HCT116 (cell line): ENCODE data around the gene CRYAB. TPM values are rescaled to one million over a fixed set of nuclear protein-coding genes. Genes with fewer than 3 reads are reported as not detected.

ENCODE experiments used
- ATAC-seq: fragments of 200-7000 bp; cut with Tn5 transposase; 2 replicates; pipeline ENCODE4 v1.9.1; 2020; ENCODE audit warnings: mild to moderate bottlenecking, moderate library complexity
- BruUV-seq: library from RNA; stranded (reverse); fragments of 400-500 nt; replicated peaks from 2 replicates; lab custom pipeline; 2021; lab: Mats Ljungman, UMichigan
- CTCF ChIA-PET: fragments of 300-600 bp; sonication (Branson Sonifier 250); formaldehyde crosslinking; loops from one replicate; lab custom pipeline; 2021; ENCODE audit warnings: antibody characterized with exemption; lab: Charles Lee
- POLR2A ChIA-PET: fragments of 300-600, 350-600 bp; sonication (Branson Sonifier 250); formaldehyde crosslinking; loops from one replicate; lab custom pipeline; 2021; ENCODE audit warnings: antibody characterized with exemption; lab: Charles Lee
- RAD21 ChIA-PET, 2 experiments: fragments of 300-600 bp; sonication (Branson Sonifier 250); formaldehyde crosslinking; loops; one replicate each; lab custom pipeline; 2023; ENCODE audit warnings: low total read pairs in 2 of 2; ENCODE audit not compliant: uncharacterized antibody in 2 of 2, unreplicated experiment in 2 of 2, low non-redundant PET in 1 of 2; lab: Charles Lee
- DNase-seq: peaks from one replicate; pipeline ENCODE4 v3.0.0-alpha.2; 2010; ENCODE audit warnings: low read depth, low spot score
- H2AFZ ChIP-seq: fragments of 200-600 bp; shearing (Covaris generic), sonication (generic); 2 replicates; pipeline ENCODE4 v1.6.1; 2017; ENCODE audit warnings: low read depth, mixed run types, mixed read lengths, antibody characterized with exemption, low read length; ENCODE audit not compliant: poor library complexity, severe bottlenecking
- H3K27ac ChIP-seq: 2 replicates; pipeline ENCODE4 v1.5.1; 2012; ENCODE audit warnings: low read depth, low read length
- H3K27me3 ChIP-seq: fragments of 200-600 bp; sonication (generic); 2 replicates; pipeline ENCODE4 v1.6.1; 2016; ENCODE audit warnings: mixed run types, low read length, mixed read lengths; ENCODE audit not compliant: insufficient read depth
- H3K36me3 ChIP-seq, 2 experiments: fragments of 200-500 bp in 1 of 2; fragments of 200-600 bp in 1 of 2; sonication (Bioruptor generic) in 1 of 2; sonication (generic) in 1 of 2; 2 replicates each; pipeline versions ENCODE4 v1.5.1 to v1.6.1; 2014 to 2016; ENCODE audit warnings: low read length in 2 of 2, inconsistent platforms in 1 of 2, mixed read lengths in 1 of 2, mixed run types in 1 of 2; ENCODE audit not compliant: insufficient read depth in 2 of 2, control insufficient read depth in 1 of 2
- H3K4me1 ChIP-seq, 2 experiments: fragments of 200-600 bp in 1 of 2; sonication (generic) in 1 of 2; 2 replicates each; pipeline versions ENCODE4 v1.5.1 to v1.6.1; 2012 to 2017; ENCODE audit warnings: low read length in 2 of 2, inconsistent platforms in 1 of 2, mild to moderate bottlenecking in 1 of 2, mixed read lengths in 1 of 2, mixed run types in 1 of 2, moderate library complexity in 1 of 2; ENCODE audit not compliant: insufficient read depth in 2 of 2, control insufficient read depth in 1 of 2
- H3K4me2 ChIP-seq: fragments of 200-600 bp; sonication (generic); 2 replicates; pipeline ENCODE4 v1.6.1; 2017; ENCODE audit warnings: mixed run types, low read length, mixed read lengths
- H3K4me3 ChIP-seq, 2 experiments: fragments of 200-600 bp in 1 of 2; sonication (generic) in 1 of 2; replicated peaks in 1 of 2; 2 replicates each; pipeline ENCODE4 v1.5.1; 2011 to 2016; ENCODE audit warnings: low read length in 2 of 2, control low read depth in 1 of 2, low read depth in 1 of 2, mild to moderate bottlenecking in 1 of 2, mixed read lengths in 1 of 2, mixed run types in 1 of 2
- H3K79me2 ChIP-seq: fragments of 200-600 bp; sonication (generic); 2 replicates; pipeline ENCODE4 v1.6.1; 2017; ENCODE audit warnings: mild to moderate bottlenecking, mixed run types, low read length, moderate library complexity, mixed read lengths; ENCODE audit not compliant: insufficient read depth
- H3K9ac ChIP-seq: fragments of 200-600 bp; sonication (generic); 2 replicates; pipeline ENCODE4 v1.6.1; 2016; ENCODE audit warnings: low read length, mixed read lengths
- H3K9me2 ChIP-seq: fragments of 200-600 bp; sonication (generic), shearing (Covaris generic); 2 replicates; pipeline ENCODE4 v1.6.1; 2017; ENCODE audit warnings: mixed run types, mild to moderate bottlenecking, moderate library complexity; ENCODE audit not compliant: insufficient read depth
- H3K9me3 ChIP-seq, 2 experiments: fragments of 200-500 bp in 1 of 2; fragments of 200-600 bp in 1 of 2; sonication (Bioruptor generic) in 1 of 2; sonication (generic) in 1 of 2; 2 replicates each; pipeline ENCODE4 v1.6.1; 2014 to 2017; ENCODE audit warnings: low read length in 2 of 2, mixed read lengths in 2 of 2, inconsistent platforms in 1 of 2, low read depth in 1 of 2, mild to moderate bottlenecking in 1 of 2, mixed run types in 1 of 2, moderate library complexity in 1 of 2; ENCODE audit not compliant: control insufficient read depth in 1 of 2, insufficient read depth in 1 of 2
- H4K20me1 ChIP-seq: fragments of 200-600 bp; sonication (generic), shearing (Covaris generic); 2 replicates; pipeline ENCODE4 v1.6.1; 2017; ENCODE audit warnings: mixed run types, mild to moderate bottlenecking, moderate library complexity; ENCODE audit not compliant: insufficient read depth
- CBX3 ChIP-seq: IDR thresholded peaks from 2 replicates; pipeline ENCODE4 v1.6.1; 2012; ENCODE audit warnings: low read depth
- CEBPB ChIP-seq: IDR thresholded peaks from 2 replicates; pipeline ENCODE4 v1.6.1; 2012; ENCODE audit warnings: low read depth
- ELF1 ChIP-seq: IDR thresholded peaks from 2 replicates; pipeline ENCODE4 v1.6.1; 2012; ENCODE audit warnings: low read depth, borderline replicate concordance
- JUND ChIP-seq: IDR thresholded peaks from 2 replicates; pipeline ENCODE4 v1.6.1; 2012
- MAX ChIP-seq: IDR thresholded peaks from 2 replicates; pipeline ENCODE4 v1.6.1; 2012
- POLR2AphosphoS5 ChIP-seq: IDR thresholded peaks from 2 replicates; pipeline ENCODE4 v1.6.1; 2011; ENCODE audit warnings: mild to moderate bottlenecking, low read depth, low read length, moderate library complexity
- RAD21 ChIP-seq: IDR thresholded peaks from 2 replicates; pipeline ENCODE4 v1.6.1; 2012; ENCODE audit warnings: low read depth, mild to moderate bottlenecking
- SIN3A ChIP-seq: IDR thresholded peaks from 2 replicates; pipeline ENCODE4 v1.6.1; 2012; ENCODE audit warnings: low read depth
- SP1 ChIP-seq: IDR thresholded peaks from 2 replicates; pipeline ENCODE4 v1.6.1; 2012; ENCODE audit warnings: low read depth
- TCF7L2 ChIP-seq: IDR thresholded peaks from 2 replicates; pipeline ENCODE4 v1.7.0; 2011; ENCODE audit warnings: borderline replicate concordance, inconsistent platforms; ENCODE audit not compliant: insufficient read depth, insufficient read length; ENCODE audit errors: extremely low read depth
- YY1 ChIP-seq: IDR thresholded peaks from 2 replicates; pipeline ENCODE4 v1.6.1; 2011; ENCODE audit warnings: low read length, low read depth, moderate library complexity, mild to moderate bottlenecking; ENCODE audit not compliant: insufficient replicate concordance; ENCODE audit errors: extremely low read depth
- intact Hi-C: fragments of 100-400 bp; cut with micrococcal nuclease; formaldehyde crosslinking; loops from 2 replicates; pipeline ENCODE4 v1.10.0; 2022
- total RNA-seq: library from RNA; stranded (reverse); gene quantifications from one replicate; pipeline ENCODE4 v1.2.1, GENCODE V29; 2021; ENCODE audit not compliant: unreplicated experiment
- TF ChIP-seq, protein P1 (sequence below), 3 experiments: fragments of 200-600 bp in 1 of 3; sonication (generic) in 1 of 3; IDR thresholded peaks in 2 of 3; conservative IDR thresholded peaks in 1 of 3; 2 replicates each; pipeline ENCODE4 v1.5.1; 2012 to 2017; ENCODE audit warnings: low read depth in 2 of 3, low read length in 2 of 3, antibody characterized with exemption in 1 of 3, borderline replicate concordance in 1 of 3, control low read depth in 1 of 3, mild to moderate bottlenecking in 1 of 3, mixed read lengths in 1 of 3, mixed run types in 1 of 3, moderate library complexity in 1 of 3; ENCODE audit not compliant: insufficient read depth in 1 of 3

The CRYAB gene
- total RNA-seq, 1 experiment from 2014 or later: not detected

DNA sequence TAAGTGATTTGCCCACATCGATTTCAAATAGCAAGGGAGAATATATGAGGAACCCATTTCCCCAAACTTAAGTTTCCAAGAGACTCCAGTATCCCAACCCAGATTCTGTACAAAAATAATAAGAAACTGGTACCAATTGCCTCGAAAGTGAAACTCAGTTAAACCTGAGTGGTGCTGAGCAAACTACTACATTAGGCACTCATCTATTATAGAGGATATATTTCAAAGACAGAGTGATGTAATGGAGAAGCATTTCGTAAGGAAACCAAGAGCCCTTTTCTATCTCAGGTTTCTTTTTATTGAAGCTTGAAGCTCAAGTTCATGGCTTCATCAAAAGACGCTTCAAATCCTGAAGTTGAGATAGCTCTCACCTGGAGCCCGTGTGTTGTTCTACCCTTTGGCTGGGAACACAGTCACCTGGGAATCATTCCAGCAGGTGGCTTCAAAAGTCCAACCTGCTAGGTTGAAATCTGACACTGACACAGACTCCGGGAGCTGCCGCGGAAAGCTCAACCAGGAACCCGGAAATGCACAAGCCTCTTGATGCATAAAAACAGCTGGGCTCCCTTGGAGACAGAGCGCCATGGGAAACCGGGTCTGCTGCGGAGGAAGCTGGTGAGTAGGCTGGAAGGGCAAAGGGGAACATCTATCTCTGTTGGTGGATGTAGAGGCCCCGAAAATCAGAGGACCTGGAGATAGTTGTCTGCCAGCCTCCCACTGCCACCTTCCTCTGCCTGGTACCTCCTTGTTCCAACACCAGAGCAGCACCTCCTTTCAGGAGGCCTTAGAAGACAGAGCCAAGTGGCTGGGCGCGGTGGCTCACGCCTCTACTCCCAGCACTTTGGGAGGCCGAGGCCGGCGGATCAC, 7.1 kb upstream of the CRYAB start, which contains the start of gene C11orf52:
Gene C11orf52, plus strand, starts transcription at position 524 of the 867 bp plus-strand sequence. Its CDS starts 60 bp downstream, at position 584.
- DNase-seq: peak; percentile 79
- Histone ChIP-seq H3K79me2 (no peaks in the 10 kb centered on the region), H3K9ac (peak within 1 kb of the TSS; percentile 35; the same call in 1 of the 2 replicates), H3K27me3 (peaks cover 8% of the 10 kb centered on the region; the same call in 1 of the 2 replicates), H3K4me1 (peaks cover 8 to 17% of the 10 kb centered on the region in 2 experiments; a peak in 3 of 4 replicates), H4K20me1 (no peaks in the 10 kb centered on the region), H2AFZ (peak within 1 kb of the TSS; percentile 72), H3K9me3 (no peaks in the 10 kb centered on the region), H3K27ac (peak within 1 kb of the TSS; percentile 44; the same call in 1 of the 2 replicates), H3K4me2 (peak within 1 kb of the TSS; percentile 77), H3K9me2 (no peaks in the 10 kb centered on the region), H3K36me3 (no peaks in the 10 kb centered on the region), H3K4me3 (peak within 1 kb of the TSS; percentile 32 to 59)
- CTCF ChIA-PET: interaction anchor here (1.2 to 2.3 kb wide), 3 partner anchors 8 to 13 kb away, joined by 4 to 14 read pairs (median 7); no protein-coding TSS in a partner anchor
- POLR2A ChIA-PET: interaction anchor here (1.2 kb wide), 2 partner anchors 8 to 38 kb away, joined by 3 to 6 read pairs; no protein-coding TSS in a partner anchor
- TF ChIP-seq CEBPB: no peak
- TF ChIP-seq SP1: peak; percentile 56; the same call in 1 of the 2 replicates
- TF ChIP-seq ELF1: peak; percentile 96
- peak; percentile 79 for TF ChIP-seq POLR2AphosphoS5
- TF ChIP-seq CBX3: peak; percentile 86; the same call in 1 of the 2 replicates
- peak; percentile 41 for TF ChIP-seq TCF7L2
- TF ChIP-seq MAX: peak; percentile 79
- peak; percentile 91 for TF ChIP-seq SIN3A
- peak; percentile 34 for TF ChIP-seq YY1
- TF ChIP-seq JUND: 0 out of 2 replicates have a peak, but pooled peaks have one; percentile 5
- no peak for TF ChIP-seq RAD21
- TF ChIP-seq, protein P1, sequence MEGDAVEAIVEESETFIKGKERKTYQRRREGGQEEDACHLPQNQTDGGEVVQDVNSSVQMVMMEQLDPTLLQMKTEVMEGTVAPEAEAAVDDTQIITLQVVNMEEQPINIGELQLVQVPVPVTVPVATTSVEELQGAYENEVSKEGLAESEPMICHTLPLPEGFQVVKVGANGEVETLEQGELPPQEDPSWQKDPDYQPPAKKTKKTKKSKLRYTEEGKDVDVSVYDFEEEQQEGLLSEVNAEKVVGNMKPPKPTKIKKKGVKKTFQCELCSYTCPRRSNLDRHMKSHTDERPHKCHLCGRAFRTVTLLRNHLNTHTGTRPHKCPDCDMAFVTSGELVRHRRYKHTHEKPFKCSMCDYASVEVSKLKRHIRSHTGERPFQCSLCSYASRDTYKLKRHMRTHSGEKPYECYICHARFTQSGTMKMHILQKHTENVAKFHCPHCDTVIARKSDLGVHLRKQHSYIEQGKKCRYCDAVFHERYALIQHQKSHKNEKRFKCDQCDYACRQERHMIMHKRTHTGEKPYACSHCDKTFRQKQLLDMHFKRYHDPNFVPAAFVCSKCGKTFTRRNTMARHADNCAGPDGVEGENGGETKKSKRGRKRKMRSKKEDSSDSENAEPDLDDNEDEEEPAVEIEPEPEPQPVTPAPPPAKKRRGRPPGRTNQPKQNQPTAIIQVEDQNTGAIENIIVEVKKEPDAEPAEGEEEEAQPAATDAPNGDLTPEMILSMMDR (IDR thresholded peaks at IDR 0.05 in 2 of 3, conservative IDR thresholded peaks at IDR 0.05 in 1 of 3; ENCODE audit: borderline replicate concordance in 1 of 3, insufficient read depth in 1 of 3, low read depth in 2 of 3, low read length in 2 of 3): no peak
- BruUV-seq: TSS peak; percentile 67
- intact Hi-C loops: no loop called here
- ATAC-seq: peak; percentile 97
- RAD21 ChIA-PET: no interaction called here
